Measurements from ENCODE around the gene AJM1.
"Not testable (repeated sequence)": the region's sequence is repeated elsewhere in the genome, so short reads cannot be mapped to it uniquely, and the experiment has no call there.

The AJM1 gene

DNA sequence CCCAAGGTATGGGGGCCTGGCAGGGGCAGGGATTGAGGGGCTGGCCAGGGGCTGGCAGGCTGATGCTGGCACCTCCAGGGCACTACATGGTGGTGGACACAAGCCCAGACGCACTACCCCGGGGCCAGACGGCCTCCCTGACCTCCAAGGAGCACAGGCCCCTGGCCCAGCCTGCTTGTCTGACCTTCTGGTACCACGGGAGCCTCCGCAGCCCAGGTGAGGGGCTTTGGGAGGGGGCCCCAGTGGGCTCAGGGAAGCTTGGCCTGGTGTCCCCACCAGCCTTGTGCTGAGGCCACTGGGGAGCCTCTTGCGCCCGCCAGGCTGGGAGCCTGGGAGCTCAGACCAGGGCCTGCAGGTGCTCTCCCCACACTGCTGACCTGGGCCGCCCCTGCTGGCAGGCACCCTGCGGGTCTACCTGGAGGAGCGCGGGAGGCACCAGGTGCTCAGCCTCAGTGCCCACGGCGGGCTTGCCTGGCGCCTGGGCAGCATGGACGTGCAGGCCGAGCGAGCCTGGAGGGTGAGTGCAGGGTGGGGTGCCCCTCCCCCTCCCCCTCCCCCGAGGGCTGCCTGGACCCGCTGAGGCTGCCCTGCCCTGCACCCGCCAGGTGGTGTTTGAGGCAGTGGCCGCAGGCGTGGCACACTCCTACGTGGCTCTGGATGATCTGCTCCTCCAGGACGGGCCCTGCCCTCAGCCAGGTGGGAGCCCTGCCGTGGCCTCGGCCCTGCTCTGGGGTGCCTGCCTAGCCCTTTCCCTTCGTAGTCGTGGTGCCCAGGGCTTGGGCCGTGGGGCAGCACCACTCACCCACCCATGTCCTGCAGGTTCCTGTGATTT, 15.5 kb downstream of the AJM1 start:
- Mint-ChIP-seq H3K27ac (peak overlapping the region; percentile 84), H3K4me1 (peaks cover 4 to 14% of the 10 kb centered on the region in 2 donors), H3K4me3 (no peak overlapping the region), H3K9me3 (no peaks in the 10 kb centered on the region), H3K27me3 (no peaks in the 10 kb centered on the region), H3K36me3 (peaks cover 5 to 11% of the 10 kb centered on the region in 2 donors)
- no peak for DNase-seq
- no peak for ATAC-seq (replicated peaks)

- H3K9me3 Mint-ChIP-seq: no peaks in the 10 kb centered on the region
- H3K36me3 Mint-ChIP-seq: peaks cover 8 to 11% of the 10 kb centered on the region in 2 donors
- H3K27me3 Mint-ChIP-seq: no peaks in the 10 kb centered on the region
- DNase-seq: no peak
- H3K4me3 Mint-ChIP-seq: no peak overlapping the region
- ATAC-seq (replicated peaks): no peak
- H3K27ac Mint-ChIP-seq: no peak overlapping the region
- peaks cover 4 to 14% of the 10 kb centered on the region in 2 donors for H3K4me1 Mint-ChIP-seq
Observed at GRCh38 chr9:136858452-136858843, 16.2 kb downstream of the AJM1 start.

DNA sequence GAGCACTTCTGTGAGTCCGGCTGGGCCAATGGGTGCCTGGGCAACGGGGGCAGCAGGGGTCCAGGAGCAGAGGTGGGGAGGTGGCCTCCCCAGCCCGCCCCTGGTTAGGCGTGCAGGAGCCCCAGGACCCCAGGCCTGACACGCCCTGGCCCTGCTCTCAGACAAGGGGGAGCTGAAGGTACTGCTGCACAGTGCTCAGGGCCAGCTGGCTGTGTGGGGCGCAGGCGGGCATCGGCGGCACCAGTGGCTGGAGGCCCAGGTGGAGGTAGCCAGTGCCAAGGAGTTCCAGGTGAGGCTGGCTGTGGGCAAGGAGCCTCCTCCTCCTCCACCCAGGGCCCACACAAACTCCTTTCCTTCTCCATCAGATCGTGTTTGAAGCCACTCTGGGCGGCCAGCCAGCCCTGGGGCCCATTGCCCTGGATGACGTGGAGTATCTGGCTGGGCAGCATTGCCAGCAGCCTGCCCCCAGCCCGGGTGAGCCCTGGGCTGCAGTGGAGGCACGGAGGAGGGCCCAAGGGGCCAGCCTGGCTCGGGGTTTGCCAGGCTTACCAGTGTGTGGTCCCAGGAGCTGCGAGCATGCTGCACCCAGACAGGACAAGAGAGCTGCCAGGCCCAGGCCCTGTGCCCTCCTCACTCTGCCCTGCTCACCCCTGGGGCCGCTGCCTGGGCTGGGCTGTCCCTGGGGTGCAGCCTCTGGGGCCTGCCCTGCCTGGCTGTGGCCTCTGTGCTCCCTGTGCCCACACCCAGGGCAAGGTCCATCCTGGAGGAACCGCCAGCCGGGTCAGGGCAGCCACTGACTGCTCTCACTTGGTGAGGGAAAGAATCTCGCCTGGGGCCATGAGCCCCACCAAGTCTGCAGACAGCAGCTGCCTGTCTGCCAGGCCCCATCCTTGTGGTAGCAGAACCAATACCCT, 16.8 kb downstream of the AJM1 start:
- peaks cover 8 to 11% of the 10 kb centered on the region in 2 donors for H3K36me3 Mint-ChIP-seq
- ATAC-seq (replicated peaks) (no peak), DNase-seq (no peak)
- peak overlapping the region; percentile 21 for H3K27ac Mint-ChIP-seq
- no peaks in the 10 kb centered on the region for H3K27me3 Mint-ChIP-seq
- H3K9me3 Mint-ChIP-seq: no peaks in the 10 kb centered on the region
- no peak overlapping the region for H3K4me3 Mint-ChIP-seq
- peaks cover 4 to 19% of the 10 kb centered on the region in 2 donors for H3K4me1 Mint-ChIP-seq

DNA sequence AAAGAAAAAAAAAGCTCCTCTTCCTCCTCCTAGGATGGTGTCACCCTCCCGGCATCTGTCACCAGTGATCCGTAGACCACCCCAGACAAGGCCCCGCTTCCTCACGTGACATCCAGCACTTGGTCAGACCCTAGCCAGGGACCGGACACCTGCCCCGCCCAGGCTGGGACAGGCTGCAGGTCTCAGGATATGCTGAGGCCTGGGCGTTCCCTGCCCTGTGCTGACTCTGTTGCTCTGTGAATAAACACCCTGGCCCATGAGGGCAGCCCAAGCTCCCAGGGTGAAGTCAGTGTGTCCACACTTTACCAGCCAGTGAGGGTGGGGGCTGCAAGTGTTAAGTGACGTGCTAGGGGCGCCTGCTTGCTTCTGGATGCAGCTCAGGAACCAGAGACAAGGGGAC, 18.3 kb downstream of the AJM1 start:
- Mint-ChIP-seq H3K27ac (peak overlapping the region; percentile 25), H3K4me3 (no peak overlapping the region)

DNA sequence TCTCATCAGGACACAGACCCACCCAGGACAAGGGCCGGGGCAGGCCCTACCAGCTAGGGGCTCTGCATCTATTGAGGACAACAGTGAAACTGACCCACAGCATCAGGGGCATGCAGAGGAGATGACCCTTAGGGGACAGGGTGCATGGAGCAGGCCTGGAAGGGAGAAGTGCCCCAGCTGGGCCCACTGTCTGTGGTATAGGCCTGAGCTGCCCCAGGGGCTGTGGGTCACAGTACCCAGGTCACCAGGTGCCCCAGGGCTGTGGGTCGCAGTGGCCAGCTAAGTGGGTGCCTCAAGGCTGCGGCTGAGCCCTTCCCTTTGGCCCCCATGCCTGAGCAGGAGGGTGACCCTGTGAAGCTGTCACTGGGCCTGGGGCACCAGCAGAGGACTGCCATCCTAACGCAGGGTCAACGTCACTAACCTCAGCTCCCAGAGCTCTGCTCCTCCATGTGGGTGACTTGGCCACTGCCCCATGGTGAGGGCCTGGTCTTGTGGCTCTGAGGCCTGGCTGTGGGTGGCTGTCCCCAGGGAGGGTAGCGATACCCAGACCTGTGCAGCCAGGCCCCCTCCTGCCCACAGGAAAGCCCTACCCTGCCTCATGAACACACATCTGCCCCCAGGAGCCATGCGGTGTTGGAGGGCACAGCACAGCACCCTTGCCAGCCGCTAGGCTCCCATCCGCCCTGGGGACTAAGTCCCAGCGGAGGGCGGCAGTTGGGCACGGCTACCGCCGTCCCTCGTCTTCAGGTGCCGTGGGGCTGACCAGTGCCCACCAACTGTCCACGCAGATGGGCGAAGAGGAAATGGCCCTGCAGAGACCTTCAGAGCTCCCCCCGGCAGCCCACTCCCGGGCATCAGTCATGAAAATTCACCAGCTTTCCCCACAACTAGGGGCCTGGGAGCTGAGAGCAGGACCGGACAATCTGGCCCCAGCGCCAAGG, 18.9 kb downstream of the AJM1 start:
- no peak overlapping the region for H3K4me3 Mint-ChIP-seq
- DNase-seq: peak; percentile 0

More for the DNA sequence above, 18.3 kb downstream of the AJM1 start:
- no peaks in the 10 kb centered on the region for H3K27me3 Mint-ChIP-seq
- H3K36me3 Mint-ChIP-seq: peaks cover 5 to 14% of the 10 kb centered on the region in 2 donors
- H3K4me1 Mint-ChIP-seq: peaks cover 7 to 27% of the 10 kb centered on the region in 2 donors
- no peaks in the 10 kb centered on the region for H3K9me3 Mint-ChIP-seq
- ATAC-seq (replicated peaks): no peak
- DNase-seq: no peak

GRCh38 chr9:136861874-136862457, 19.7 kb downstream of the AJM1 start:
- Mint-ChIP-seq H3K9me3 (no peaks in the 10 kb centered on the region), H3K4me1 (peaks cover 7 to 27% of the 10 kb centered on the region in 2 donors), H3K27me3 (no peaks in the 10 kb centered on the region), H3K27ac (peak overlapping the region; percentile 76), H3K4me3 (no peak overlapping the region), H3K36me3 (peaks cover 8 to 14% of the 10 kb centered on the region in 2 donors)
- ATAC-seq (replicated peaks) (no peak), DNase-seq (no peak)

More for the DNA sequence above, 18.9 kb downstream of the AJM1 start:
- Mint-ChIP-seq H3K36me3 (peaks cover 8 to 14% of the 10 kb centered on the region in 2 donors), H3K4me1 (peaks cover 7 to 27% of the 10 kb centered on the region in 2 donors), H3K9me3 (no peaks in the 10 kb centered on the region), H3K27ac (peak overlapping the region; percentile 76), H3K27me3 (no peaks in the 10 kb centered on the region)
- no peak for ATAC-seq (replicated peaks)

DNA sequence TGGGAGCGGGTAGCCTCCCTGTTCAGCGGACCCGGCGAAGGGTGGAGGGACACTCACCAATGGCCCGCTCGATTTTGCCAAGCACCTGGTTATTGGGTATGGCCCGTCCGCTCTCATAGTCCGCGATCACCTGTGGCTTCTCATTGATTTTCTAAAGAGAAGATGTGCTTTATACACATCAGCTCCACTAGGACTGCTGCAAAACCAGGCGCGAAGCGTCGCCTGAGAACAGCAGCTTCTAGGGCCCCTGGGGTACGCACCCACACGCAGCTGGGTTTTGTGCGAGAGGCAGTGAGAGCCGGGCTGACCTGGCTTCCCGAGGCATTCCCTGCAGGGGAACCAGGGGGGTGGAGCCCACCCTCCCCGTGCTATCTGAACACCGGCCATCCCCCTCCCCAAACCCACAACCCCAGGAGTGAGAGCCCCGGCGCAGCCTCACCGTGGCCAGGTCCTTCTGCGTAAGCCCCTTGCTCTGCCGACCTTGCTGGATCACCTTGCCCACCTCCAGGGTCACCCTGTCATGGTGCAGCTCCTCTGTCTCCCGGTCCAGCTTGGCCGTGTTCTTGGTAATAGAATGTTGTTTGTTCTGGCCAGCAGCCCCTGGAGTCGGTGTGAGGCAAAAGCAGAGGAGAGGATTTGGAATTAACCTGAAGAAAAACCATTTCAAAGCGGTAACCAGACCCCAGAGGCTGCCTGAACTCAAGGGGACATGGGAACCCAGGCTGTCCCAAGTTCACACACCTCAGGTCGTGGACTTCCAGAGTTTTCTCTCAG, 20.8 kb downstream of the AJM1 start:
- Mint-ChIP-seq H3K4me3 (no peak overlapping the region), H3K4me1 (peaks cover 7 to 34% of the 10 kb centered on the region in 2 donors), H3K27me3 (no peaks in the 10 kb centered on the region), H3K36me3 (peaks cover 8 to 14% of the 10 kb centered on the region in 2 donors), H3K27ac (no peak overlapping the region), H3K9me3 (no peaks in the 10 kb centered on the region)
- ATAC-seq (replicated peaks) (no peak), DNase-seq (no peak)

DNA sequence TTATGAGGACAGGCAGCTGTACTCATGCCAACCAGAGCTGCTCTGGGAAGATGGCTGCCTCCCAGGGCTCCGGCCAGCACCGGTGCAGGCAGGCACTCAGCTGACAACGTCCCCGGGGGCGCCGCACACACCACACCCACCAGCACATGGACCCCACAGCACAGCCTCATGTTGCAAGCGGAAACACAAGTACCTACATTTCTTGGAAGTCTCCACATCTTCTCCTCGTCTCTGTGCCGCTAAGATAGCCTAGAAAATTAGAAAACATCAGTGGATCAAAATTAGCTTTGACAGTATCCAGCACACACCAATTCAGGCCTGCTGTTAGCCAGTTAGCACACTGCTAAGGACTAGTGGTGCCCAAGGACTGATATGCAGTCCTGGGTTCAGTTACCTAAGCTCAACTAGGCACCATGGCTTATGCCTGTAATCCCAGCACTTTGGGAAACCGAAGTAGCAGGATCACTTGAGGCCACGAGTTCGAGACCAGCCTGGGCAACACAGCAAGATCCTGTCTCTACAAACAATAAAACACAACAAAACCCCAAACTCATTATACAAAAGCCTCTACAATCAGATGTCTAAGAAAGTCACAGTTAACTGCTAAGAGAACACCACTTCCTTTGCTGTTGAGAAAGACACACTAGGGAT, 21.5 kb downstream of the AJM1 start:
- Mint-ChIP-seq H3K9me3 (no peaks in the 10 kb centered on the region), H3K36me3 (peaks cover 12 to 20% of the 10 kb centered on the region in 2 donors), H3K4me1 (peaks cover 10 to 38% of the 10 kb centered on the region in 2 donors), H3K27ac (no peak overlapping the region), H3K27me3 (no peaks in the 10 kb centered on the region), H3K4me3 (no peak overlapping the region)
- no peak for ATAC-seq (replicated peaks)
- DNase-seq: no peak

- ATAC-seq (replicated peaks): no peak
- Mint-ChIP-seq H3K36me3 (peaks cover 12 to 20% of the 10 kb centered on the region in 2 donors), H3K4me3 (peak overlapping the region; percentile 93), H3K27me3 (no peaks in the 10 kb centered on the region), H3K4me1 (peaks cover 10 to 38% of the 10 kb centered on the region in 2 donors), H3K9me3 (no peaks in the 10 kb centered on the region), H3K27ac (peak overlapping the region; percentile 96)
- no peak for DNase-seq
Observed at GRCh38 chr9:136865041-136865767, 22.9 kb downstream of the AJM1 start.

DNA sequence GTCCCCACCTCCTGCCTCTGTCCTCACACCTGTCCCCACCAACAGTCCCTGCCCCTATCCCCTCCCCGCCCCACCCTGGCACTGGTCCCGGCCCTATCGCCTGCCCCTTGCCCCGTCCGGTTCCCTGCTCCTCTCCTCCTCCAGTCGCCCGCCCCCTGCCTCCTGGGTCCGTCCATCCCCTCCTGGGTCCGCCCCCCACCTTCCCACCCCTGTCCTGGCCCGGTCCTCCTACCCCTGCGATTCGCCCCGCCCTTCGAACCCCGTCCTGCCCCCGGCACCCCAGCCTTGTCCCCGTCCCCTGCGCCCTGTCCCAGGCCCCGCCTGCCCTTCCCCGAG, 23.5 kb downstream of the AJM1 start:
- Mint-ChIP-seq H3K27me3 (no peaks in the 10 kb centered on the region), H3K4me1 (peaks cover 8 to 38% of the 10 kb centered on the region in 2 donors), H3K27ac (peak overlapping the region; percentile 96), H3K4me3 (peak overlapping the region; percentile 93), H3K9me3 (no peaks in the 10 kb centered on the region), H3K36me3 (peaks cover 12 to 16% of the 10 kb centered on the region in 2 donors)
- DNase-seq (no peak), ATAC-seq (replicated peaks) (peak; percentile 24 to 28)

- not testable (repeated sequence) for H3K27me3 Mint-ChIP-seq; DNase-seq; H3K9me3 Mint-ChIP-seq; ATAC-seq (replicated peaks)
- Mint-ChIP-seq H3K4me3 (peak overlapping the region; percentile 66 to 82), H3K4me1 (peaks cover 8 to 30% of the 10 kb centered on the region in 2 donors), H3K27ac (peak overlapping the region; percentile 89), H3K36me3 (peaks cover 13% of the 10 kb centered on the region in 2 donors)
Observed at GRCh38 chr9:136866898-136867421, 24.7 kb downstream of the AJM1 start.

- Mint-ChIP-seq H3K4me1 (peaks cover 8 to 25% of the 10 kb centered on the region in 2 donors), H3K27ac (no peak overlapping the region), H3K27me3 (no peaks in the 10 kb centered on the region), H3K36me3 (peaks cover 9 to 10% of the 10 kb centered on the region in 2 donors), H3K9me3 (no peaks in the 10 kb centered on the region), H3K4me3 (peak overlapping the region; percentile 16 to 50)
- DNase-seq (no peak), ATAC-seq (replicated peaks) (no peak)
Observed at GRCh38 chr9:136867480-136867879, 25.2 kb downstream of the AJM1 start.

All from stimulated activated naive B cell treated with anti-CD40 and anti-IgM and Interleukin-4, amounts not matched to agents 10 μg/mL and 1 μg/mL and 100 μg/mL, for 72 hours (primary cell).